ENCODE data around the gene ELN. TPM values are rescaled to one million over a fixed set of nuclear protein-coding genes. Genes with fewer than 3 reads are reported as not detected.
"Not testable (repeated sequence)": the region's sequence is repeated elsewhere in the genome, so short reads cannot be mapped to it uniquely, and the experiment has no call there.

Gene ELN
- total RNA-seq, 1 experiment from 2014 or later, result not detected

DNA sequence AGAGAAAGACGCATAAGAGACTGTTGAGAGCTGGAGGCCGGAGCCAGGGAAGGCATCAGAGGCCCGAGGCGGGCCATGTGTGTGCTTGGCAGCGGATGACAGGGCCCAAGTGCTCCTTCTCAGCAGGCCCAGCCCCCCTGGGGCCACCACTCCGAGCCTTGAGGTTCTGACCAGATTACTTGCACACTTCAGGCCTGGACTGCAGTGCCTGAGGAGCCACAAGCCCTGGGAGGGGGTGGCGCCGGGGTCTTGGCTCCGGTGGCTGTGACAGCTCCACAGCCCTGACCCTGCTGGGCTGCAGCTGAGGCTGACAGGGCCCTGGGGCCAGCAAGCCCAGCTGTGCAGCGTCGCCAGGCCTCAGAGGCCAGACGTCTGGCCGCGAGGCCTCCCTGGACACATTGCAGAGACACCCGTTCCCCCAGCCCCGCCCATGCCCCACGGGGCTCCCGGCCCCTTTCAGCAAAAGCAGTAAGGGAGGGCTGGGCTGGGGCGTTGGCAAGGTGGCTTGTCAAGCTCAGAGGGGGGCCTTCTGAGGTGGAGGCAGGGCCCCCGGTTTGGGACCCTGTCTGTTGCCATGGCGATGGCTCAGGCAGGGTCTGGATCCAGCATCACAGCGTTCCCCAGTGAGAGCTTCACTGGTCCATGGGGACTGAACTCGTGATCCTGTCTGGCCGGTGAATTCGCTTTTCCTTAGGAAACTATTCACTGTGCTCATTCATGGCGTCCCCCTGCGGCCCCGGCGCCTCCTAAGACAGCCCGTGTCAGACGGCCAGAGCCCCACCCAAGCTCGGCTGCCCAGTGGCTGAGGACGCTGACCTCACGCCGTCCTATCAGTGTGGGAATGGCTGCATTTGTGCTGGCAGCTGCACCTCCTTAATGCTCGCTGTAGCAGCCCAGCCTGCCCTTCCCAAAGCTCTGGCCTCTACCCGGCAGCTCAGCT lies 5.7 kb downstream of the ELN start:
- DNase-seq (ENCODE audit: low read depth in 1 of 2, low spot score in 2 of 2), result no peak
- no peak overlapping the region for H3K4me3 ChIP-seq
- no peak overlapping the region for H3K27ac ChIP-seq
- H3K9me3 ChIP-seq (replicated peaks), result no peaks in the 10 kb centered on the region
- no peaks in the 10 kb centered on the region for H3K36me3 ChIP-seq
- peaks cover 8% of the 10 kb centered on the region; the same call in 1 of the 2 replicates for H3K4me1 ChIP-seq (replicated peaks)
- H3K27me3 ChIP-seq (replicated peaks), result no peaks in the 10 kb centered on the region

DNA sequence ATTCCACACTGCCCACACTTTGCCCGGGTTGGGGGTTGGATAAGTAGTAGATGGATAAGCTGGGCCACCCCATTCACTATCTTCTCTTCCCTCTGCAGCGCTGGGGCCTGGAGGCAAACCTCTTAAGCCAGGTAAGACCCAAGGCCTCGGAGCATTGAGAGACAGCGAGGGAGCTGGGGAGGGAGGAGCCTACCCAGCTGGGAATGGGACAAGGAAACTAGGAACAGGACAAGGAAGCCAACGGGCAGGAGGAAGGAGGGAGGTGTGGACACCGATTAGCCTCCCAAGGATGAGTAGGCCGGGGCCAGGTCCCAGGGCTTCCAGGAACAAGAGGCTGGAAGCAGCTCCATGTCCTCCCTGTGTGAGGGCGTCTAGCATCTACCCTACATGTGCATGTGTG lies 9.6 kb downstream of the ELN start:
- Histone ChIP-seq H3K27ac (no peak overlapping the region), H3K4me3 (no peak overlapping the region), H3K4me1 (replicated peaks) (peaks cover 22% of the 10 kb centered on the region), H3K36me3 (no peaks in the 10 kb centered on the region), H3K9me3 (replicated peaks) (no peaks in the 10 kb centered on the region), H3K27me3 (replicated peaks) (no peaks in the 10 kb centered on the region)
- no peak for DNase-seq (ENCODE audit: low read depth in 1 of 2, low spot score in 2 of 2)

DNA sequence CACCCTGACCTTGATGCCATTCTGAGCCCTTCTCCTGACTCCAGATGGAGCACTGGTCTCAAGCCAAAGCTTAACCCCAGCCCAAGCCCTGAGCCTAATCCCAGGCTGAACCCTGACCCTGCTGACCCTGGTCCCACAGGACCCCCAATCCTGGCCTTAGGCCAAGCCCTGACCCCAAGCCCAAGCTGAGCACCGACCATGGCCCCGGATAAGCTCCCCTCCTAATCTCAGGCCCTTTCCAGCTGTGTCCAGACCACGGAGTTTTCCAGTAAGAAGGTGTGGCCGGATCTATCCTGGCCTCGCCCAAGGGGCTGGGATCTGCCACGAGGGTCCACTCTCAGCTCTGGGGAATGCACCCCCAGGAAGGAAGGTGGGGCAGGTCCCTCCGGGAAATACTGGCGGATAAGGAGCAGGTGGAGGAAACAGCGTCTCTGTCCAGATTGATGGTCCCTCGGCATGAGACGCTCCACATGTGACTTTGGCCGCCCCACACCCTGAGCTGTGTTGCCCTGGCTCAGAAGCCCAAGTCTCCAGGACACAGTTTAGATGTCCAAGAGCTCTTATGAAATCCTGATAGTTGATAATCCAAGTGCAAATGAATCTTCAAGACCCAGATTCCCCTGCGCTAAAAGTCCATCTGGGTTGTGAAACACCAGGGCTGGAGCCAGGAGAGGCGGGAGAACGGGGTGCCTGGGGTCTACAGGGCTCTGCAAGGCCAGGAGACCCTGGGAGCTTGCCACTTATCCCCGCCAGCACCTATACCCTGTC lies 10.4 kb downstream of the ELN start:
- peaks cover 30% of the 10 kb centered on the region for H3K4me1 ChIP-seq (replicated peaks)
- DNase-seq (ENCODE audit: low read depth in 1 of 2, low spot score in 2 of 2), result no peak
- H3K9me3 ChIP-seq (replicated peaks), result no peaks in the 10 kb centered on the region
- no peaks in the 10 kb centered on the region for H3K27me3 ChIP-seq (replicated peaks)
- no peak overlapping the region for H3K4me3 ChIP-seq
- H3K27ac ChIP-seq, result no peak overlapping the region
- H3K36me3 ChIP-seq, result no peaks in the 10 kb centered on the region

DNA sequence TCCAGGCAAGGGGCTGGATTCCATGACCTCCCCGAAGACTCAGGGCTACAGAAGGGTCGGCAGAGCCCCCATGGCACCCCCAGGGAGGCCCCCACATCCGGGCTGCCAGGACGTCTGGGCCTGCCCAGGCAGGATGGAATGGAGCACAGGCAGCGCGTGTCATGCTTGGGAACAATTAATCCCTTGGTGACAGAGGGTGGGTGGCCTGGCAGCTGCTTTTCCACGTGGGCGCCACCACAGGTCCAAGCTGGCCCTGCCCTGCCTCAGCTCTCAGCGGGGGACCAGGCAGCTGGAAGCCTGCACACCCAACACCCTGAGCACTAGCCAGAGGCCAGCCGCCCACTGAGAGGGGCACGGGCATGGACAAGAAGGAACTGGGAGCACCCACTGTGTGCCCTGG lies 11.4 kb downstream of the ELN start:
- Histone ChIP-seq H3K4me3 (no peak overlapping the region), H3K4me1 (replicated peaks) (peaks cover 39% of the 10 kb centered on the region), H3K27me3 (replicated peaks) (no peaks in the 10 kb centered on the region), H3K9me3 (replicated peaks) (no peaks in the 10 kb centered on the region), H3K27ac (no peak overlapping the region), H3K36me3 (no peaks in the 10 kb centered on the region)
- peak in 1 of 2 experiments; percentile 34 for DNase-seq (ENCODE audit: low read depth in 1 of 2, low spot score in 2 of 2)

DNA sequence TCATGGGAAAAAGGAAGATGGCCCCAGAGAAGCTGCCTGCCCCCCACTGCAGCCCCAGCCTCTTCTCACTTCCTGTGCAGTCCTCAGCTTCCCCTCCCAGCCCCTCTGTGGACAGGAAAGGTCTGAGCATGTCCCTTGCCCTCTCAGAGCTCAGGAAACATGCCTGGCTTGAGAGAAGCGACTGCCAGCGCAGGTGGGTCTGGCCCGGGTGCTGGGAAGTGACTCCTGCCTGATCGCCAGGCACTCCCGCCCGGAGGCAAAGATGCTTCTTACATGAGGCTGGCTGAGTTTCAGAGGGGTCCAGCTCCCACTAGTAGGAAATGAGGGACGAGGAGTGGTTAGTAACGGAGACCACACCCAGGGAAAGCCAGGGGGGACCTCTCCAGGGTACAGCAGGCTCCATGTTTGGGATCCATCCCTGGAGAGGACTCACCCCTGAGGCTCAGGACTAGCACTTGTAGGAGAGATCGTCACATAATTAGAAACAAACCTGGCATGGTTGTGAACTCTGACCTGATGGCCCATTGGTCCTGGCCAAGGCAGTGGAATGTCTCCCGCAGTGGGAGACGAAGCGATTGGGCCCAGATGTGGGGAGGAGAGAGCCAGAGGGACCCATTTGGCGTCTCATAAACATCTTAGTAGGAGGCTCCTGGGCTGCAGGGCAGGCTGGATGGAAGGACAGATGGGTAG lies 12.3 kb downstream of the ELN start:
- no peaks in the 10 kb centered on the region for H3K27me3 ChIP-seq (replicated peaks)
- H3K4me1 ChIP-seq (replicated peaks), result peaks cover 49% of the 10 kb centered on the region
- H3K9me3 ChIP-seq (replicated peaks), result no peaks in the 10 kb centered on the region
- no peaks in the 10 kb centered on the region for H3K36me3 ChIP-seq
- DNase-seq (ENCODE audit: low read depth in 1 of 2, low spot score in 2 of 2), result no peak
- no peak overlapping the region for H3K27ac ChIP-seq
- H3K4me3 ChIP-seq, result no peak overlapping the region

DNA sequence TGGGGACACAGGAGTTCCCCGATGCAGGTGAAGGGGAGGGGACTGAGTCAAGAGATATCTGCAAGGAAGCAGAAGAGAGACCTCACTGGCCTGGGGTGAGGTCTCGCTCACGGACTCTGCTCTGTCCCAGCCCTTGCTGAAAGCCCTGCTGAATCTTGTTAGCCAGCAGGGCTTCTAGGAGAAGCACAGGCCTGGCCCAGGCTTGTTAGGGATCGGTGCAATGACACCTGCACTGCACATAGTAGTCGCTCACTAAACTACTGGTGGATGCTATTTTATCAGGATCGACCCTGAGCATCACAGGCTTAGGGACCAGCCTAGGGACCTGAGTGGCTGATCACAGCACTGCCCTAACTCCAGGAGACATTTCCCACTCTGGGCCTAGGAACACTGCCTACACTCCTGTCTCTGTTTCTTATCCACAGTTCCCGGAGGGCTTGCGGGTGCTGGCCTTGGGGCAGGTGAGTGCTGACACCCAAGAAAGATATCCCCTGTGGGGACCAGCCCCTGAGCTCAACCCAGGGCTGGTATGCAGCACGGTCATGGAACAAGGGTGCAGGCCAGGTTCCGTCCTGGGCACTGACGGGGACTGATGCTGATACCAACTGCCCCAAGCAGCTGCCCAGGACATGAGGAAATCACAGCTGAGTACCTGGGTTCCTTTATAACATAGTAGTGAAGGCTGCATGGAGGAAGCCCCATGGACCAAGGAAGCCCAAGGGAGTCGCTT lies 13.0 kb downstream of the ELN start:
- Histone ChIP-seq H3K4me1 (replicated peaks) (peaks cover 50% of the 10 kb centered on the region), H3K27ac (no peak overlapping the region), H3K9me3 (replicated peaks) (no peaks in the 10 kb centered on the region)

DNA sequence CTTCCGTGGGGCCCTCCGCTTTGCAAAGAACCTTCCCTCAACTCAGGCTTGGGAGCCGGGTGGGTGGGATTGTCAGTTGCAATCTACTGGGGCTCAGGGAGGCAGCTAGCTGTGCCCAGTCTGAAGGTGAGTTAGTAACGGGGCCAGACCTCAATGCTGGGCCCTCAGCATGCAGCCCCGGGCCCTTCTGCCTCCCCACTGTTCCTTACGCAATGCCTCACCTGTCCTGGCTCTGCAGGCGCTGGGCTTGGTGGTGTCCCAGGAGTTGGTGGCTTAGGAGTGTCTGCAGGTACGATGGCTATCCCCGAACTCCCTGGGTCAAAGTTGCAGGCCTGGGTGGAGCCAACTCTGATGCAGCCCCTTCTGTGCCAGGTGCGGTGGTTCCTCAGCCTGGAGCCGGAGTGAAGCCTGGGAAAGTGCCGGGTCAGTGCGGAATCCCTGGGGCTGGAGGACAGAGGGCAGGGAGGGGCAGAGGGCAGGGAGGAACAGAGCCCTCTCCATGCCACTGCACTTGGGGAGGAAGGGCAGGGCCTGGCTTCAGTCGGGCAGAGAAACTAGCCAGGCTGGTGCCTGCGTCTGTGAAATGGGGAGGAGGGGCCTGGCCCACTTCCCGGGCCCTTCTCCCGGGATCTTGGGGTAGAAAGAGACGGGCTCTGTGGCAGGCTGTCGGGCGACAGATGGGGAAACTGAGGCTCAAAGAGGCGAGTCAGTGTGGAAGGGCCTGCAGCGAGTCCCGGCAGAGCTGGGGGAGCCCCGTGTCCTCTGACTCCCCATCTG lies 15.0 kb downstream of the ELN start:
- DNase-seq (ENCODE audit: low read depth in 1 of 2, low spot score in 2 of 2), result peak in 1 of 2 experiments; percentile 82
- H3K36me3 ChIP-seq, result no peaks in the 10 kb centered on the region
- H3K9me3 ChIP-seq (replicated peaks), result no peaks in the 10 kb centered on the region
- peaks cover 50% of the 10 kb centered on the region for H3K4me1 ChIP-seq (replicated peaks)
- H3K4me3 ChIP-seq, result peak overlapping the region; percentile 13; the same call in 1 of the 2 replicates
- no peaks in the 10 kb centered on the region for H3K27me3 ChIP-seq (replicated peaks)
- H3K27ac ChIP-seq, result peak overlapping the region; percentile 76

More for the DNA sequence above, 13.0 kb downstream of the ELN start:
- no peaks in the 10 kb centered on the region for H3K27me3 ChIP-seq (replicated peaks)
- no peak for DNase-seq (ENCODE audit: low read depth in 1 of 2, low spot score in 2 of 2)
- no peaks in the 10 kb centered on the region for H3K36me3 ChIP-seq
- no peak overlapping the region for H3K4me3 ChIP-seq

DNA sequence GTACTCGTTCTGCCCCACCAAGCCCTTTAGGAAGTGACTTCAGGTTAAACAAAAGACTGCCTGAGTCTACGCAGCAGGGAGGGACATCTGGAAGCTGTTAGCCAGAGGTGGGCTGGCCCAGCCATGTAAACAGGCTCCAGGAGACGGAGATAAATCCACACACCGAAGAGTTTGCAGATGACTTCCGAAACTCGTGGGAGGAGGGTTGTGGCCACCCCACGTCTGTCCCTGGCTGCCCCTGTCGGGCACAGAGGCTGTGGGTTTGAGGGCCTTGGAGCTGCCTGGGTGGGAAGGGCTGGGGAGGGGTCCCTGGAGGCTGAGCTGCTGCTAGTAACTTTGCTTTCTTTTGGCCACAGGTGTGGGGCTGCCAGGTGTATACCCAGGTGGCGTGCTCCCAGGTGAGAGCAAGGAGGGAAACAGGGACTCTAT lies 15.6 kb downstream of the ELN start:
- H3K4me3 ChIP-seq, result peak overlapping the region; percentile 13; the same call in 1 of the 2 replicates
- H3K9me3 ChIP-seq (replicated peaks), result no peaks in the 10 kb centered on the region
- no peaks in the 10 kb centered on the region for H3K36me3 ChIP-seq
- DNase-seq (ENCODE audit: low read depth in 1 of 2, low spot score in 2 of 2), result peak; percentile 83 to 85
- H3K27ac ChIP-seq, result peak overlapping the region; percentile 76
- peaks cover 50% of the 10 kb centered on the region for H3K4me1 ChIP-seq (replicated peaks)
- no peaks in the 10 kb centered on the region for H3K27me3 ChIP-seq (replicated peaks)

DNA sequence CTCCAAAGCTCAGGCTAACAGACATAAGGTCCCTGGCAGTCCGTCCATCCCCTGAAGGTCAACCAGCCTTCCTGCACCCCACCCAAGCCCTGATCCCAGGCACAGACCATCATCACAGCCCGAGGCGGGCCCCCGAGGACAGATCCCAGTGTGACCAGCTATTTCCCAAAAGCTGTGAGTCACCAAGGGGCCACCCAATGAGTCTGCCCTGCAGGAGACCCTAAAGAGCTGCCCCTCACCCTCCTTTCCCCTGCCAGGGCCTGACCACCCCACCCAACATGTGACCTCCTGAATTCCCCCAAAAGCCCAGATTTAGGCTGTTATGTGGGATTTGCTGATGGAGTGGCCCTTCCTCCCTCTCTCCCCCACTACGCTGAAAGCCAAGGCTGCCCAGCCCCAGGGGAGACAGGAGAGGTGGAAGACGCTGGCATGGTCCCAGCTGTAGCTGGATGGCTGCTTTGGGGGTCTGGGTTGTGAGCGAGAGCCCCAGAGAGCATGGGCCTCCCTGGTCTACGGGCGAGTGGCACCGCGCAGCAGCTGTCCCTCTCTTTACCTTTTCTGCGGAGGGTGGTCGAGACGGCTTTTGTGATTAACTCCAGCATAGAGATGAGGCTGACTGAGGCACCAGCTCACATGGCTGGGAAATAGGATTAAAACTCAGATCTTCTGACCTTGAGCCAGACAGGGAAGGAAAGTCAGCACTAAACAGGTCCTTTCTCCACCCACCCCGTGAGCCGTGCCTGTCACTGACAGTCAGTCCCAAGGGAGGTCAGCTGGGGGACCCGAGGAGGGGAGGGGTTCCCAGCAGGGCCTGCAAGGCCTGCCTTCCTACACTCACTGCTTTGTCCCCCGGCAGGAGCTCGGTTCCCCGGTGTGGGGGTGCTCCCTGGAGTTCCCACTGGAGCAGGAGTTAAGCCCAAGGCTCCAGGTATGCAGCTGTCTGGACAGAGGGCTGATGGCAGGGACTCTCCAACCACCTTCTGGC lies 16.7 kb downstream of the ELN start:
- no peak overlapping the region for H3K4me3 ChIP-seq
- H3K27ac ChIP-seq, result peak overlapping the region; percentile 76
- no peaks in the 10 kb centered on the region for H3K36me3 ChIP-seq
- peaks cover 40% of the 10 kb centered on the region for H3K4me1 ChIP-seq (replicated peaks)
- peak; percentile 79 to 89 for DNase-seq (ENCODE audit: low read depth in 1 of 2, low spot score in 2 of 2)
- no peaks in the 10 kb centered on the region for H3K27me3 ChIP-seq (replicated peaks)
- H3K9me3 ChIP-seq (replicated peaks), result no peaks in the 10 kb centered on the region

DNA sequence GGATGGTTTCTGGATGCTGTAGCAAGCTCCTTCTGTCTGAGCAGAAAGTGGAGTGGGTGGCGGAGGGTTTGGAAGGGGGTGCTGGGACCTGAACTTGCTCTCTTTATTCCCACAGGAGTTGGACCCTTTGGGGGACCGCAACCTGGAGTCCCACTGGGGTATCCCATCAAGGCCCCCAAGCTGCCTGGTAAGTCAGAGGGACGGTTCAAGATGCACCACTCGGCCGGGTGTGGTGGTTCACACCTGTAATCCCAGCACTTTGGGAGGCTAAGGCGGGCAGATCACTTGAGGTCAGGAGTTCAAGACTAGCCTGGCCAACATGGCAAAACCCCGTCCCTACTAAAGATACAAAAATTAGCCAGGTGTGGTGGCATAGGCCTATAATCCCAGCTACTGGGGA lies 18.6 kb downstream of the ELN start:
- H3K27ac ChIP-seq; H3K9me3 ChIP-seq (replicated peaks); DNase-seq (ENCODE audit: low read depth in 1 of 2, low spot score in 2 of 2); H3K4me3 ChIP-seq; H3K27me3 ChIP-seq (replicated peaks); H3K36me3 ChIP-seq: not testable (repeated sequence)
- peaks cover 35% of the 10 kb centered on the region for H3K4me1 ChIP-seq (replicated peaks)

DNA sequence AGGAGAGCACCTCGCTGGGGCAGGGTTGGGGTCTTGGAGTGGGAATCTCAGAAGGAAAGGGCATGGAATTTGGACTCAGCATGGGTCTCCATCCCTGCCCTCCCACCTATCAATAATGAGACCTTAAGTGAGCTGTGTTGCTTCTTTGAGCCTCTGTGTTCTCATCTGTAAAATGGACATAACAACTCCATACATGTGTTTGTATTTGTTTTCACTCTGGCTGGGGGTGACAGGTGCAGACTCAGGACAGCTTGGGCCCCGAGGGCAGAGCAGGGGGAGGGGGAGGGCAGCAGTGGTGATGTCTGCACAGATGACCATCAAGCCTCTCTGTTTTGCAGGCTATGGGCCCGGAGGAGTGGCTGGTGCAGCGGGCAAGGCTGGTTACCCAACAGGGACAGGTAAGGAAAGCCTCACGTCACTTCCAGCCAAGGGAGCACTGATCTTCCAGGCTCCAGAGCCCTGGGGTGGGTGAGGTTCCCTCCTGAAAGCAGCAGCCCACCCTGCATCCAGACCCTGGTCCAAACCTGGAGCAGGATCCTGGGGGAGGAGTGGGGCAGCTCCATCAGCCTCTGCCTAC lies 19.9 kb downstream of the ELN start:
- Histone ChIP-seq H3K36me3 (no peaks in the 10 kb centered on the region), H3K4me1 (replicated peaks) (peaks cover 29% of the 10 kb centered on the region), H3K27me3 (replicated peaks) (no peaks in the 10 kb centered on the region), H3K4me3 (no peak overlapping the region), H3K27ac (no peak overlapping the region), H3K9me3 (replicated peaks) (no peaks in the 10 kb centered on the region)
- no peak for DNase-seq (ENCODE audit: low read depth in 1 of 2, low spot score in 2 of 2)
